K562 (cell line): ENCODE measurements around the gene SDR9C7. TPM values are rescaled to one million over a fixed set of nuclear protein-coding genes. Genes with fewer than 3 reads are reported as not detected.

ENCODE experiments used
- ATAC-seq: fragments of 200-7000 bp; cut with Tn5 transposase; 3 replicates; pipeline ENCODE4 v1.9.1; 2020; ENCODE audit warnings: moderate library complexity
- BruUV-seq: library from RNA; stranded (reverse); fragments of 400-500 nt; replicated peaks from 2 replicates; lab custom pipeline; 2021; lab: Mats Ljungman, UMichigan
- CTCF ChIA-PET: fragments of 300-600 bp; formaldehyde crosslinking; extraction: SDS; loops from one replicate; lab custom pipeline; 2021; ENCODE audit warnings: low intra/inter-chr PET ratio; lab: Yijun Ruan, JAX
- POLR2A ChIA-PET: fragments of 300-600, 350-650 bp; sonication (Branson Sonifier 250); formaldehyde crosslinking; extraction: SDS; loops from one replicate; lab custom pipeline; 2021; ENCODE audit warnings: antibody characterized with exemption, inconsistent platforms; lab: Yijun Ruan, JAX
- DNase-seq, 4 experiments: peaks; one replicate each; pipeline versions ENCODE4 v3.0.0 to v3.0.0-alpha.2; 2011 to 2018; ENCODE audit warnings: low spot score in 3 of 4, mixed read lengths in 3 of 4; ENCODE audit errors: extremely low read depth in 1 of 4
- FAIRE-seq: peaks from 2 replicates; lab custom pipeline; 2011; peaks lifted over from hg19 to GRCh38; lab: Jason Lieb, UNC
- H2AFZ ChIP-seq: 2 replicates; pipeline ENCODE4 v1.6.0; 2011; ENCODE audit warnings: low read depth, low read length, control low read depth, inconsistent platforms
- H3K27ac ChIP-seq: fragments of 200-600 bp; 3 replicates; pipeline ENCODE4 v1.8.0; 2011; ENCODE audit warnings: low read depth, mild to moderate bottlenecking, control low read depth, inconsistent platforms, low read length, moderate library complexity, mixed read lengths; ENCODE audit errors: extremely low read depth
- H3K27me3 ChIP-seq, 2 experiments: fragments of 300-600 bp in 1 of 2; 2 replicates in 1 of 2; 3 replicates in 1 of 2; pipeline versions ENCODE4 v1.6.0 to v1.8.0; 2011; ENCODE audit warnings: inconsistent platforms in 2 of 2, low read length in 2 of 2, mild to moderate bottlenecking in 1 of 2, mixed read lengths in 1 of 2, moderate library complexity in 1 of 2; ENCODE audit not compliant: control insufficient read depth in 2 of 2, insufficient read depth in 2 of 2
- H3K36me3 ChIP-seq: fragments of 300-600 bp; 3 replicates; pipeline ENCODE4 v1.8.0; 2011; ENCODE audit warnings: mild to moderate bottlenecking, low read length, inconsistent platforms; ENCODE audit not compliant: control insufficient read depth, insufficient read depth
- H3K4me1 ChIP-seq, 2 experiments: fragments of 200-600 bp in 1 of 2; replicated peaks in 1 of 2; 2 replicates in 1 of 2; 3 replicates in 1 of 2; pipeline versions ENCODE4 v1.5.1 to v1.8.0; 2011; ENCODE audit warnings: inconsistent platforms in 2 of 2, low read length in 2 of 2, mild to moderate bottlenecking in 1 of 2, mixed read lengths in 1 of 2, moderate library complexity in 1 of 2; ENCODE audit not compliant: control insufficient read depth in 2 of 2, insufficient read depth in 2 of 2
- H3K4me2 ChIP-seq: 2 replicates; pipeline ENCODE4 v1.6.1; 2011; ENCODE audit warnings: low read length, control low read depth, inconsistent platforms, mixed read lengths; ENCODE audit not compliant: insufficient read depth
- H3K4me3 ChIP-seq: fragments of 200-600 bp; sonication (generic), shearing (Covaris generic); 2 replicates; pipeline ENCODE4 v1.5.1; 2016; ENCODE audit warnings: control low read depth, inconsistent platforms
- H3K79me2 ChIP-seq: fragments of 200-600 bp; 3 replicates; pipeline ENCODE4 v1.8.0; 2011; ENCODE audit warnings: low read length, inconsistent platforms; ENCODE audit not compliant: control insufficient read depth, insufficient read depth
- H3K9ac ChIP-seq, 2 experiments: 2 replicates each; pipeline versions ENCODE4 v1.6.0 to v1.6.1; 2011; ENCODE audit warnings: low read depth in 2 of 2, low read length in 2 of 2, control low read depth in 1 of 2, inconsistent platforms in 1 of 2, mild to moderate bottlenecking in 1 of 2, mixed read lengths in 1 of 2; ENCODE audit not compliant: insufficient read depth in 1 of 2
- H3K9me1 ChIP-seq: one replicate; pipeline ENCODE4 v1.6.0; 2011; ENCODE audit warnings: inconsistent platforms, mild to moderate bottlenecking, low read length, moderate library complexity; ENCODE audit not compliant: control insufficient read depth, insufficient read depth
- H3K9me3 ChIP-seq: replicated peaks from 2 replicates; pipeline ENCODE4 v1.5.1; 2011; ENCODE audit warnings: low read depth, low read length, inconsistent platforms; ENCODE audit not compliant: control insufficient read depth, insufficient read depth
- H4K20me1 ChIP-seq: replicated peaks from 2 replicates; pipeline ENCODE4 v1.6.1; 2011; ENCODE audit warnings: low read length, inconsistent platforms, mixed read lengths; ENCODE audit not compliant: control insufficient read depth, insufficient read depth
- BRD9 ChIP-seq: fragments of 450-650 bp; IDR thresholded peaks from 2 replicates; pipeline ENCODE4 v1.6.1; 2018; ENCODE audit warnings: low read depth; ENCODE audit not compliant: partially characterized antibody
- CBFA2T3 ChIP-seq: fragments of 450-650 bp; IDR thresholded peaks from 2 replicates; pipeline ENCODE4 v1.6.1; 2017
- CBX5 ChIP-seq: IDR thresholded peaks from 2 replicates; pipeline ENCODE4 v1.6.1; 2014; ENCODE audit warnings: low read depth, borderline replicate concordance
- CLOCK ChIP-seq: fragments of 250-450 bp; sonication (Bioruptor Pico); IDR thresholded peaks from 2 replicates; pipeline ENCODE4 v1.4.0; 2020; ENCODE audit warnings: mild to moderate bottlenecking, moderate library complexity, borderline replicate concordance
- ELF1 ChIP-seq: fragments of 200-800 bp; sonication (Bioruptor generic); IDR thresholded peaks from 2 replicates; pipeline ENCODE4 v1.6.1; 2016; ENCODE audit warnings: missing genetic modification characterization, missing compliant biosample characterization
- ETV1 ChIP-seq: fragments of 450-650 bp; conservative IDR thresholded peaks from 2 replicates; pipeline ENCODE4 v1.6.1; 2016; ENCODE audit warnings: missing genetic modification characterization, control low read depth, low read depth, missing compliant biosample characterization
- HNRNPL ChIP-seq: fragments of 200-400 bp; formaldehyde crosslinking; IDR thresholded peaks from 2 replicates; pipeline ENCODE4 v1.6.1; 2017; ENCODE audit warnings: low read depth, mild to moderate bottlenecking, low read length
- JUNB ChIP-seq: fragments of 450-650 bp; formaldehyde crosslinking; conservative IDR thresholded peaks from 2 replicates; pipeline ENCODE4 v1.4.0; 2020; ENCODE audit warnings: mild to moderate bottlenecking
- MAFG ChIP-seq: fragments of 450-650 bp; conservative IDR thresholded peaks from 2 replicates; pipeline ENCODE4 v1.6.1; 2016; ENCODE audit warnings: missing genetic modification characterization, missing compliant biosample characterization
- NCOA1 ChIP-seq: fragments of 450-650 bp; IDR thresholded peaks from 2 replicates; pipeline ENCODE4 v1.6.1; 2016; ENCODE audit warnings: low read depth
- POLR2AphosphoS2 ChIP-seq: IDR thresholded peaks from 2 replicates; pipeline ENCODE4 v1.6.1; 2012; ENCODE audit warnings: low read length, improper control_type of control experiment
- PRPF4 ChIP-seq: fragments of 200-400 bp; formaldehyde crosslinking; IDR thresholded peaks from one replicate; pipeline ENCODE4 v1.6.1; 2017; ENCODE audit warnings: low read length, low read depth, mild to moderate bottlenecking; ENCODE audit not compliant: insufficient read depth, poor library complexity, severe bottlenecking
- PURB ChIP-seq: sonication (generic); formaldehyde crosslinking; IDR thresholded peaks from 2 replicates; pipeline ENCODE4 v1.9.0; 2021; ENCODE audit warnings: low read depth, mild to moderate bottlenecking, missing genetic modification reagents
- TRIM24 ChIP-seq, 2 experiments: fragments of 450-650 bp; IDR thresholded peaks; 2 replicates each; pipeline ENCODE4 v1.6.1; 2016
- ZC3H8 ChIP-seq: fragments of 450-650 bp; IDR thresholded peaks from 2 replicates; pipeline ENCODE4 v1.6.1; 2017
- ZNF121 ChIP-seq: sonication (generic); formaldehyde crosslinking; conservative IDR thresholded peaks from 2 replicates; pipeline ENCODE4 v1.8.0; 2022; ENCODE audit warnings: missing genetic modification reagents
- ZNF444 ChIP-seq: fragments of 250-450 bp; sonication (Bioruptor Pico); IDR thresholded peaks from 2 replicates; pipeline ENCODE4 v1.4.0; 2020; ENCODE audit warnings: mild to moderate bottlenecking, moderate library complexity
- ZNF668 ChIP-seq: fragments of 250-450 bp; sonication (Bioruptor Pico); IDR thresholded peaks from 2 replicates; pipeline ENCODE4 v1.8.0; 2022; ENCODE audit warnings: mild to moderate bottlenecking, inconsistent platforms
- ZSCAN32 ChIP-seq: fragments of 450-650 bp; formaldehyde crosslinking; IDR thresholded peaks from 2 replicates; pipeline ENCODE4 v1.4.0; 2020; ENCODE audit warnings: mild to moderate bottlenecking, moderate library complexity
- WGBS: fragments of 100-300 bp; shearing (Covaris generic); methylation state at CpG from one replicate; pipeline ENCODE4 v1.1.6; 2016; ENCODE audit warnings: low coverage, mixed read lengths; ENCODE audit not compliant: insufficient coverage; ENCODE audit errors: missing lambda C conversion rate; 5-methylcytosine and 5-hydroxymethylcytosine counted together
- in situ Hi-C: fragments of 300-500 bp; cut with MboI; formaldehyde crosslinking; loops from 4 replicates; pipeline ENCODE4 v1.15.0; 2018; ENCODE audit warnings: inconsistent platforms, mixed read lengths
- intact Hi-C: fragments of 100-400 bp; cut with micrococcal nuclease; formaldehyde crosslinking; loops from 2 replicates; pipeline ENCODE4 v1.14.2; 2022
- polyA plus RNA-seq, 8 experiments: library from polyadenylated mRNA; depleted of rRNA in 4 of 8; stranded (reverse) in 5 of 8; unstranded in 3 of 8; fragments of >200 nt; fragmentation: Nextera tagmentation in 2 of 8; fragmentation: Illumina TruSeq in 1 of 8; extraction: Ambion mirVana in 2 of 8; extraction: Trizol in 1 of 8; gene quantifications; 2 replicates each; pipeline versions ENCODE4 v1.2.1 to v1.2.3, GENCODE V29; 2011 to 2014; ENCODE audit warnings: inconsistent platforms in 1 of 8, missing spikeins in 1 of 8
- total RNA-seq, 7 experiments: library from RNA; depleted of rRNA in 6 of 7; stranded (reverse); fragments of >200 nt in 6 of 7; fragmentation: Illumina TruSeq in 2 of 7; extraction: Trizol in 2 of 7; gene quantifications; 2 replicates each; pipeline versions ENCODE4 v1.2.1 to v1.2.3, GENCODE V29; 2011 to 2021; ENCODE audit warnings: low replicate concordance in 1 of 7
- TF ChIP-seq, protein P1 (sequence below): sonication (generic); formaldehyde crosslinking; IDR thresholded peaks from 2 replicates; pipeline ENCODE4 v1.8.0; 2022; ENCODE audit warnings: mild to moderate bottlenecking, missing genetic modification reagents

Gene SDR9C7
- total and polyA plus RNA-seq, 9 of the 15 experiments (the other 6 are each of a cell fraction or from before 2014, with no cell fraction given): 0.04 to 0.59 (median 0.06) TPM; not detected in 6

DNA sequence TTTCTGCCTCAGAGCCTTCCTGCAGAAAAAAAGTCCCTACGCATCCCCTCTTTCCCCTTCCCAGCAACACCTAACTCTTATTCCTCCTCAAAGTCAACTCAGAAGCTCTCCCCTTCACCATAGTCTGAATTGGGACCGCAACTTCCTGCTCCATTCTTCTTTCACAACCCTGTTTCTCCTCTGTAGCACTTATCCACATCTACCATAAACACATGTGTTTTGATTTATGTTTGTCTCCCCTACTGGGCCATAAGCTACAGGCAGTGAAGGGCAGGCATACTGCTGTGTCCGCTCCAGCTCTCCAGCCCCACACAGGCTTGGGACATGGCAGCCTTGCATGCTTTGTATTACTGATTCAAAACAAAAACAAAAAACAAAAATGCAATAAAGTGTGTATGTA lies 5.9 kb downstream of the SDR9C7 start (continued):
- TF ChIP-seq CLOCK (CRISPR knock-in tag) (no peak), CBFA2T3 (peak; percentile 69), ETV1 (peak; percentile 71), TRIM24 (IDR thresholded peaks at IDR 0.05) (peak; percentile 33 to 65; a peak in 2 of 4 replicates), PURB (CRISPR knock-in tag) (no peak)

- DNase-seq (no peak), FAIRE-seq (no peak), ATAC-seq (no peak)
- CTCF ChIA-PET: no interaction called here
- Histone ChIP-seq H3K4me1 (peaks cover 24 to 37% of the 10 kb centered on the region in 2 experiments), H2AFZ (no peak overlapping the region), H3K9me3 (no peaks in the 10 kb centered on the region), H3K4me2 (no peak overlapping the region), H3K79me2 (no peaks in the 10 kb centered on the region), H3K9ac (no peak overlapping the region), H3K27me3 (no peaks in the 10 kb centered on the region), H3K9me1 (no peaks in the 10 kb centered on the region), H3K4me3 (no peak overlapping the region), H3K36me3 (no peaks in the 10 kb centered on the region), H4K20me1 (no peaks in the 10 kb centered on the region), H3K27ac (no peak overlapping the region)
- in situ Hi-C loops: no loop called here
- intact Hi-C loops: no loop called here
- BruUV-seq: no TSS peak
- 68% methylated on average over 4 of the region's 4 CpGs for WGBS
- POLR2A ChIA-PET: no interaction called here
- TF ChIP-seq CBX5 (no peak), NCOA1 (no peak), BRD9 (no peak), ZSCAN32 (CRISPR knock-in tag) (no peak), HNRNPL (no peak), POLR2AphosphoS2 (no peak), MAFG (tag) (no peak), ZNF121 (CRISPR knock-in tag) (no peak), JUNB (no peak), PRPF4 (no peak), ZNF444 (CRISPR knock-in tag) (no peak), ELF1 (tag) (no peak), ZNF668 (CRISPR knock-in tag) (no peak), ZC3H8 (no peak)
- TF ChIP-seq, protein P1, sequence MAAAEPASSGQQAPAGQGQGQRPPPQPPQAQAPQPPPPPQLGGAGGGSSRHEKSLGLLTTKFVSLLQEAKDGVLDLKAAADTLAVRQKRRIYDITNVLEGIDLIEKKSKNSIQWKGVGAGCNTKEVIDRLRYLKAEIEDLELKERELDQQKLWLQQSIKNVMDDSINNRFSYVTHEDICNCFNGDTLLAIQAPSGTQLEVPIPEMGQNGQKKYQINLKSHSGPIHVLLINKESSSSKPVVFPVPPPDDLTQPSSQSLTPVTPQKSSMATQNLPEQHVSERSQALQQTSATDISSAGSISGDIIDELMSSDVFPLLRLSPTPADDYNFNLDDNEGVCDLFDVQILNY (CRISPR knock-in tag): no peak
Measured at GRCh38 chr12:56927281-56927680, 6.9 kb downstream of the SDR9C7 start.
